D721Med (cell line): ENCODE results near the gene CS.

Source experiments
- DNase-seq: peaks from one replicate; pipeline ENCODE4 v3.0.0; 2011; ENCODE audit warnings: low spot score; ENCODE audit not compliant: insufficient read length
- FAIRE-seq: peaks from 2 replicates; lab custom pipeline; 2011; peaks lifted over from hg19 to GRCh38; lab: Jason Lieb, UNC
- CTCF ChIP-seq: IDR thresholded peaks from 2 replicates; pipeline ENCODE4 v1.5.1; 2012; ENCODE audit warnings: mild to moderate bottlenecking, control low read depth; ENCODE audit not compliant: insufficient read depth; ENCODE audit errors: missing control alignments

Gene CS

GRCh38 chr12:56243731-56244181 is 56.4 kb downstream of the CS start:
- DNase-seq (no peak), FAIRE-seq (no peak)
- TF ChIP-seq CTCF = no peak

- TF ChIP-seq CTCF = no peak
- no peak for FAIRE-seq
- no peak for DNase-seq
Observed at GRCh38 chr12:56242986-56243385, 57.1 kb downstream of the CS start.

GRCh38 chr12:56241424-56242303 is 58.5 kb downstream of the CS start:
- no peak for TF ChIP-seq CTCF
- no peak for DNase-seq
- no peak for FAIRE-seq

- FAIRE-seq = no peak
- no peak for DNase-seq
- no peak for TF ChIP-seq CTCF
Observed at GRCh38 chr12:56237552-56237951, 62.6 kb downstream of the CS start.

GRCh38 chr12:56236985-56237384 is 63.1 kb downstream of the CS start:
- FAIRE-seq = no peak
- no peak for DNase-seq
- TF ChIP-seq CTCF = no peak

GRCh38 chr12:56236091-56236490 is 64.0 kb downstream of the CS start:
- no peak for DNase-seq
- TF ChIP-seq CTCF = no peak
- no peak for FAIRE-seq
